Gastrocnemius medialis (tissue), 4 donors: ENCODE measurements around the gene ATG10. TPM values are rescaled to one million over a fixed set of nuclear protein-coding genes. Genes with fewer than 3 reads are reported as not detected.

Source experiments
- ATAC-seq, 2 donors: fragments of 150-250 bp; one replicate each; pipeline ENCODE4 v1.9.1; 2016
- DNase-seq, 2 donors: peaks; one replicate each; pipeline ENCODE4 v3.0.0-alpha.2; 2019
- H3K27ac ChIP-seq, 4 donors: fragments of 200-600 bp; sonication (generic); 1 replicate in 1 of 4; 2 replicates in 3 of 4; pipeline ENCODE4 v1.5.1; 2016 to 2018; ENCODE audit warnings: mild to moderate bottlenecking in 2 of 4, moderate library complexity in 1 of 4
- H3K27me3 ChIP-seq, 3 donors: fragments of 200-600 bp; sonication (generic) in 2 of 3; 1 replicate in 1 of 3; 2 replicates in 2 of 3; pipeline versions ENCODE4 v1.5.1 to v1.6.0; 2016 to 2019; ENCODE audit warnings: mild to moderate bottlenecking in 1 of 3, moderate library complexity in 1 of 3
- H3K36me3 ChIP-seq, 2 donors: fragments of 200-600 bp; sonication (generic) in 1 of 2; one replicate each; pipeline ENCODE4 v1.5.1; 2017 to 2018
- H3K4me1 ChIP-seq, 2 donors: fragments of 200-600 bp; sonication (generic) in 1 of 2; one replicate each; pipeline ENCODE4 v1.5.1; 2016 to 2017; ENCODE audit warnings: mild to moderate bottlenecking in 2 of 2
- H3K4me3 ChIP-seq, 4 donors: fragments of 200-600 bp; sonication (generic) in 3 of 4; 1 replicate in 1 of 4; 2 replicates in 3 of 4; pipeline ENCODE4 v1.5.1; 2016 to 2019; ENCODE audit warnings: mild to moderate bottlenecking in 2 of 4
- H3K9me3 ChIP-seq, 3 donors: fragments of 200-600 bp; sonication (generic) in 2 of 3; 1 replicate in 1 of 3; 2 replicates in 2 of 3; pipeline ENCODE4 v1.5.1; 2016 to 2019
- CTCF ChIP-seq, 5 experiments: fragments of 450-650 bp in 3 of 5; fragments of 200-600 bp in 2 of 5; sonication (generic) in 2 of 5; IDR thresholded peaks in 4 of 5; conservative IDR thresholded peaks in 1 of 5; 1 replicate in 4 of 5; 2 replicates in 1 of 5; pipeline ENCODE4 v1.5.1; 2016 to 2019; ENCODE audit warnings: antibody characterized with exemption in 5 of 5, mild to moderate bottlenecking in 3 of 5, moderate library complexity in 3 of 5
- POLR2A ChIP-seq, 2 donors: fragments of 450-650 bp; IDR thresholded peaks; one replicate each; pipeline ENCODE4 v1.6.1; 2017; ENCODE audit warnings: antibody characterized with exemption in 2 of 2, mild to moderate bottlenecking in 2 of 2, moderate library complexity in 2 of 2
- in situ Hi-C, 4 donors: fragments of 200-750 bp; cut with MboI; loops; one replicate each; pipeline versions ENCODE4 v1.15.0 to v1.8.0; 2017; ENCODE audit warnings: low sequenced_read_pairs in 4 of 4
- intact Hi-C: fragments of 100-400 bp; cut with DNase I; formaldehyde crosslinking; loops from one replicate; pipeline ENCODE4 v1.15.1; 2023; ENCODE audit warnings: low total_unique reads
- total RNA-seq, 4 donors: library from RNA; depleted of rRNA; stranded (reverse); fragments of >200 nt; gene quantifications; one replicate each; pipeline versions ENCODE4 v1.1.0 to v1.2.3, GENCODE V29; 2016

ATG10 gene
- total RNA-seq, 4 donors from 2014 or later: 2.9 to 8.5 (median 6.0) TPM

- intact Hi-C loops: no loop called here
- Histone ChIP-seq H3K27ac (no peak overlapping the region), H3K4me1 (no peaks in the 10 kb centered on the region), H3K36me3 (no peaks in the 10 kb centered on the region), H3K4me3 (no peak overlapping the region), H3K27me3 (no peaks in the 10 kb centered on the region), H3K9me3 (no peaks in the 10 kb centered on the region)
- ATAC-seq: no peak
- TF ChIP-seq POLR2A (IDR thresholded peaks at IDR 0.05): no peak
- TF ChIP-seq CTCF (IDR thresholded peaks at IDR 0.05 in 4 of 5, conservative IDR thresholded peaks at IDR 0.05 in 1 of 5): no peak
- DNase-seq: no peak
- in situ Hi-C loops: no loop called here
Measured at GRCh38 chr5:82234885-82235284, 263.1 kb downstream of the ATG10 start.

- Histone ChIP-seq H3K36me3 (peaks cover 0 to 4% of the 10 kb centered on the region in 2 donors), H3K9me3 (no peaks in the 10 kb centered on the region), H3K27me3 (no peaks in the 10 kb centered on the region), H3K27ac (no peak overlapping the region), H3K4me1 (peaks cover 0 to 3% of the 10 kb centered on the region in 2 donors), H3K4me3 (no peak overlapping the region)
- TF ChIP-seq CTCF (IDR thresholded peaks at IDR 0.05 in 4 of 5, conservative IDR thresholded peaks at IDR 0.05 in 1 of 5) (no peak), POLR2A (IDR thresholded peaks at IDR 0.05) (no peak)
- intact Hi-C loops (no loop called here), in situ Hi-C loops (no loop called here)
- DNase-seq: no peak
- peak in 1 of 2 donors; percentile 30 for ATAC-seq
Measured at GRCh38 chr5:82244151-82244550, 272.3 kb downstream of the ATG10 start.

- TF ChIP-seq POLR2A (IDR thresholded peaks at IDR 0.05): no peak
- no peak for TF ChIP-seq CTCF (IDR thresholded peaks at IDR 0.05 in 4 of 5, conservative IDR thresholded peaks at IDR 0.05 in 1 of 5)
- in situ Hi-C loops (no loop called here), intact Hi-C loops (no loop called here)
- Histone ChIP-seq H3K4me3 (no peak overlapping the region), H3K4me1 (peaks cover 0 to 3% of the 10 kb centered on the region in 2 donors), H3K36me3 (peaks cover 0 to 4% of the 10 kb centered on the region in 2 donors), H3K27ac (no peak overlapping the region), H3K9me3 (no peaks in the 10 kb centered on the region), H3K27me3 (no peaks in the 10 kb centered on the region)
- no peak for DNase-seq
- no peak for ATAC-seq
Measured at GRCh38 chr5:82244854-82245635, 273.2 kb downstream of the ATG10 start.

- Histone ChIP-seq H3K4me1 (peaks cover 0 to 3% of the 10 kb centered on the region in 2 donors), H3K9me3 (no peaks in the 10 kb centered on the region), H3K4me3 (no peak overlapping the region), H3K27me3 (no peaks in the 10 kb centered on the region), H3K36me3 (peaks cover 0 to 4% of the 10 kb centered on the region in 2 donors), H3K27ac (no peak overlapping the region)
- no peak for DNase-seq
- in situ Hi-C loops: no loop called here
- intact Hi-C loops: no loop called here
- no peak for ATAC-seq
- TF ChIP-seq POLR2A (IDR thresholded peaks at IDR 0.05): no peak
- no peak for TF ChIP-seq CTCF (IDR thresholded peaks at IDR 0.05 in 4 of 5, conservative IDR thresholded peaks at IDR 0.05 in 1 of 5)
Measured at GRCh38 chr5:82246960-82247574, 275.2 kb downstream of the ATG10 start.
